Keratinocyte (primary cell): Measurements from ENCODE around the gene HLA-DMA.

Source experiments
- CTCF ChIP-seq, 3 experiments: IDR thresholded peaks in 1 of 3; conservative IDR thresholded peaks in 1 of 3; optimal IDR thresholded peaks in 1 of 3; 2 replicates in 2 of 3; 3 replicates in 1 of 3; pipeline versions ENCODE3 to v1.5.1; 2011; ENCODE audit warnings: low read length in 3 of 3, mild to moderate bottlenecking in 3 of 3, moderate library complexity in 2 of 3, control low read depth in 1 of 3, inconsistent platforms in 1 of 3; ENCODE audit not compliant: insufficient read depth in 2 of 3; ENCODE audit errors: extremely low read depth in 1 of 3
- EZH2 ChIP-seq: IDR thresholded peaks from one replicate; pipeline ENCODE4 v1.6.1; 2012; ENCODE audit warnings: inconsistent platforms, mild to moderate bottlenecking, low read length, moderate library complexity

- TF ChIP-seq CTCF (optimal IDR thresholded peaks at IDR 0.05 in 1 of 3, IDR thresholded peaks at IDR 0.05 in 1 of 3, conservative IDR thresholded peaks at IDR 0.05 in 1 of 3; ENCODE audit: extremely low read depth in 1 of 3, insufficient read depth in 2 of 3, low read length in 3 of 3) (no peak), EZH2 (no peak)
Observed at GRCh38 chr6:33001685-33002084, 48.8 kb upstream of the HLA-DMA start.
